ENCODE data around the gene ADAMTSL1.

The ADAMTSL1 gene

GRCh38 chr9:18611971-18612370 lies 138.0 kb downstream of the ADAMTSL1 start:
- DNase-seq = no peak

GRCh38 chr9:18614116-18614515 lies 140.2 kb downstream of the ADAMTSL1 start:
- DNase-seq = no peak

- DNase-seq = no peak
These were observed 140.7 kb downstream of the ADAMTSL1 start for GRCh38 chr9:18614651-18615050.

- no peak for DNase-seq
These were observed 143.0 kb downstream of the ADAMTSL1 start for GRCh38 chr9:18616976-18617375.

- no peak for DNase-seq
These were observed 143.8 kb downstream of the ADAMTSL1 start for GRCh38 chr9:18617759-18618158.

- no peak for DNase-seq
These were observed 144.9 kb downstream of the ADAMTSL1 start for GRCh38 chr9:18618862-18619261.

- no peak for DNase-seq
These were observed 148.4 kb downstream of the ADAMTSL1 start for GRCh38 chr9:18622186-18622836.

- DNase-seq = no peak
These were observed 149.5 kb downstream of the ADAMTSL1 start for GRCh38 chr9:18623221-18624079.

- DNase-seq = no peak
These were observed 152.2 kb downstream of the ADAMTSL1 start for GRCh38 chr9:18626046-18626698.

GRCh38 chr9:18629136-18629535 lies 155.2 kb downstream of the ADAMTSL1 start:
- DNase-seq = no peak

- DNase-seq = no peak
These were observed 158.9 kb downstream of the ADAMTSL1 start for GRCh38 chr9:18632632-18633403.

- DNase-seq = no peak
These were observed 162.8 kb downstream of the ADAMTSL1 start for GRCh38 chr9:18636781-18637180.

GRCh38 chr9:18638371-18639249 lies 164.7 kb downstream of the ADAMTSL1 start:
- DNase-seq = no peak

GRCh38 chr9:18639911-18640310 lies 166.0 kb downstream of the ADAMTSL1 start:
- no peak for DNase-seq

- no peak for DNase-seq
These were observed 185.1 kb downstream of the ADAMTSL1 start for GRCh38 chr9:18658804-18659705.

- DNase-seq = no peak
These were observed 186.0 kb downstream of the ADAMTSL1 start for GRCh38 chr9:18660001-18660400.

- DNase-seq = no peak
These were observed 188.4 kb downstream of the ADAMTSL1 start for GRCh38 chr9:18662320-18662719.

- no peak for DNase-seq
These were observed 192.0 kb downstream of the ADAMTSL1 start for GRCh38 chr9:18665947-18666346.

GRCh38 chr9:18666348-18666747 lies 192.4 kb downstream of the ADAMTSL1 start:
- no peak for DNase-seq

- no peak for DNase-seq
These were observed 193.2 kb downstream of the ADAMTSL1 start for GRCh38 chr9:18666986-18667772.
